Stimulated activated CD8-positive, alpha-beta memory T cell treated with anti-CD3 and anti-CD28 coated beads, Interleukin-12 subunit alpha, Interleukin-12 subunit beta, amount 100 ng/mL, for 24 hours (primary cell): ENCODE data around the gene SMCO2.

ENCODE experiments used
- DNase-seq: peaks from one replicate; pipeline ENCODE4 v3.0.0-alpha.2; 2020; ENCODE audit errors: extremely low read depth

SMCO2 gene

GRCh38 chr12:27446436-27446835 is at the start of gene SMCO2:
SMCO2 (plus strand) TSS chr12:27446736; CDS start chr12:27470632, 23,896 bp downstream.
- no peak for DNase-seq

GRCh38 chr12:27398466-27398865 is 48.1 kb upstream of the SMCO2 start:
- DNase-seq = no peak

GRCh38 chr12:27399074-27399473 is 47.5 kb upstream of the SMCO2 start:
- DNase-seq = no peak

DNA sequence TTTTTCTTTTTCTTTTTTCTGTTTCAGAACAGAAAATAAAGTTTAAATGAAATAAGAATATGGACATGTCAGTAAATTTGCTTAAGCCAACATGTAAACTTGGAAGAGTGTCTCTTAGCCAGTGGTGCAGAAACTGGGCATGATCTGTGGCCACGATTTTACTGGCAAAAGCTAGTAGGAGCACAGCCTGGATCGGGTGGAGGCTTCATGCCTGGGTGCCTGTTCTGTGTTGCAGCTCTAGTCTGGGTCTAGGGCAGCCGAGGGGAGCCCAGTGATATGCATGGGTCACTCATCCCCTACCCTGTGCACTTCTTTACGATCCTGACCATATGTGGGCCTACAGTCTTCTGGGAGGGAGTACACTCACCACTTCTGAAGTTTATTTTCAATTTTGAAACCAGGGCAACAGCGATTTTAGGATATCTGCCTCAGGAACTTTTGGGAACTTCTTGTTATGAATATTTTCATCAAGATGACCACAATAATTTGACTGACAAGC is 45.6 kb upstream of the SMCO2 start:
- no peak for DNase-seq

DNA sequence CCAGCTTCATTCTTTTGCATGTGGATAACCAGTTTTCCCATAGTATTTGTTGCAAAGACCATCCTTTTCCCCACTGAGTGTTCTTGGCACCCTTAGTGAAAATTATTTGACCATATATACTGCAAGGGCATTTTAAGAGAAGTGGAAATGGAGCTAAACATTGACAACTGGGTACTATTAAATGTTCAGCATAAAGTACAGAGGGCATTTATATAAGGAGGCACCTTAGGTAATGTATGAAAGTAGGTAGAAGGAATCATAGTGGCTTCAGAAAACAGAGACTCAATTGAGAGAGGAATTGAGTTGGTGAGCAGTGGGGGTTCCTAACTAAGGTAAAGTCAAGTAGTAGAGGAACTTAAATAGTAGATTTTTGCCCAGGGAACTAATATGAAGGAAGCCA is 34.5 kb upstream of the SMCO2 start:
- no peak for DNase-seq

DNA sequence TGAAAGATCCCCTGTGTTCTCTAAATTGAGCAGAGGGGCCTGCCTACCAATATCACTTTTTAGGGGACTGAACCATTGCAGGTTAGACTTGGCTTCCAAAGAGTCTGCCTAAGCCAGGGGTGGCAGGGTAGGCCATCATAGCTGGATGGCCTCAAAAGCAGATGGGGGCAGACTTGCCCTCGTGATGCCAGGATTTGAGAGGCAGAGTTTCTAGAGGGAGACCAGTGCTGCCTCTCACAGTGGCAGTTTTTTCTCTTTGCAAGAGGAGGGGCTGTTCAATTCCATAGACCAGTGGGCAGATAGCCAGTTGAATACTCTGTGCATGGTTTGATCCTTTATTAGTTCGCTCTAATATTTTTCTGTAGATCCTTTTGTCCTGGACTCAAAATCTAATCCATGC is 23.8 kb upstream of the SMCO2 start:
- no peak for DNase-seq

GRCh38 chr12:27424631-27425230 is 21.8 kb upstream of the SMCO2 start:
- DNase-seq = no peak

GRCh38 chr12:27425306-27425705 is 21.2 kb upstream of the SMCO2 start:
- DNase-seq = no peak

GRCh38 chr12:27426743-27427487 is 19.6 kb upstream of the SMCO2 start:
- no peak for DNase-seq

GRCh38 chr12:27427824-27428223 is 18.7 kb upstream of the SMCO2 start:
- DNase-seq = no peak

DNA sequence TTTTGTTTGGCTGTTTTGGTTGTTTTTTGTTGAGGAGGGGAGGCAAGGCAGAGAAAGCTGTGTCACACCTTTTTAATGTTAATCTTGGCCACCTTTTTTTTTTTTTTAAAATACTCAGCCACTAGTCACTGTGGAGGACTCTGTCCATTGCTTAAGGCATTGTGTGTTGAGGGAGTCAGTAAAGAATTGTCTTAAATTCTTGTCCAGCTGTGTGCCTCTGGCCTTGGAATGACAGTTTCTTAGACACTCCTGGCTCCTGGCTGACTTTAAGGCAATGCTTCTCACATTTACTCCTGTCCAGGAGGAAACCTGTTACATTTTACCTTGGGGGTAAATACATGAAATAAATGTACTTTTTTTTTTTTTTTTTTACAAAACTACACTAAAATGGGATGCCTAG is 18.1 kb upstream of the SMCO2 start:
- no peak for DNase-seq

DNA sequence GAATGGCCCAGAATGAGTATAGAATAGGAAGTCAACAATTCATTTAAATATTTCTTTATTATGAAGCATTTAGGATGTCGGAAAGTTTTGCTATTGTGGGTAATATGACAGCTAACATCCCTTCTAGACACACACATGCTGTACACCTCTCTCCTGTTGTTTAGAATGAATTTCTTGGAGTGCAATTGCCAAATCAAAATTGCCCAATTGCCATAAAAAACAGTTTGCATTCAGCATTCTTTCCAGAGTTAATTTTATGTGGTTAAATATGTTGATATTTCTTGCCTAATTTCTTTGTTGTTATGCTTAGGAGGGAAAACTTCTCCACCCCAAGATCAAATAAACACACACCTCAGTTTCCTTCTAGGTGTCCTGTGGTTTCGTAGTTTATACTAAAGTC is 16.9 kb upstream of the SMCO2 start:
- DNase-seq = no peak

- no peak for DNase-seq
These were observed 15.4 kb upstream of the SMCO2 start for GRCh38 chr12:27431185-27431584.

- no peak for DNase-seq
These were observed 11.6 kb upstream of the SMCO2 start for GRCh38 chr12:27434673-27435565.

GRCh38 chr12:27436029-27436428 is 10.5 kb upstream of the SMCO2 start:
- no peak for DNase-seq

DNA sequence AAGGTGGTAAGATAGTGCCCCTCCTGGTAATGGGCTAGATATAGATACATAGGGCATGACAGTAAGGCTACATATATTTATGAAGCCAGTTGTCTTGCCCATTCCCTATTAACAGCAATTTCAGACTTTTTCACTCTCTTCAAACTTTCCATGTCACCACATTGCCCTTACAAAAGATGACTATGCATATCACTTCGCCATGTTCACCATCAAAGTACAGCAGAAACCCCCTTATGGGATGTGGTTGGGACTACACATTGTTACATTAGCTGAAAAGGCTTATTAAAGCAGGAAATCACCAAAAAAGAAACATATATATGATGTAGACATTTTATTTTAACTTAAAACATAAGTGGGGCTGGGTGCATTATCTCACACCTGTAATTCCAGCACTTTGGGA is 9.8 kb upstream of the SMCO2 start:
- DNase-seq = no peak

DNA sequence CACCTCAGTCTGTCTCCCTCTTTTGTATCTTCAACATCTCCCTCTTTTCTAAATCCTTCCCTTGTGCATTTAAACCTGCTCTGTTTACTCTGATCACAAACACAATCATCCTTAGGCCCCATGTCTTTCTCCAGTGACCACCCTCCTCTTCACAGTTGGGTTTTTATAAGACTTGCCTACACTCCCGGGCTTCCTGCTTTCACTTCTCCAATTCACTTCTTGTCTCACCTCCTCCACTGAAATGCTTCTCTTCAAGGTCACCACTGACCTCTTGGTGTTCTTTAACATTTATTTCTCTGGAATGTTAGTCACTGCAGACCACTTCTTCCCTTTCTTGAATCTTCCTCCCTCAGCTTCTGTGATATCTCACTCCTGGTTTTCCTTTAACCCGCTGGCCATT is 8.7 kb upstream of the SMCO2 start:
- no peak for DNase-seq

- DNase-seq = no peak
These were observed 1.2 kb downstream of the SMCO2 start for GRCh38 chr12:27447761-27448160.

DNA sequence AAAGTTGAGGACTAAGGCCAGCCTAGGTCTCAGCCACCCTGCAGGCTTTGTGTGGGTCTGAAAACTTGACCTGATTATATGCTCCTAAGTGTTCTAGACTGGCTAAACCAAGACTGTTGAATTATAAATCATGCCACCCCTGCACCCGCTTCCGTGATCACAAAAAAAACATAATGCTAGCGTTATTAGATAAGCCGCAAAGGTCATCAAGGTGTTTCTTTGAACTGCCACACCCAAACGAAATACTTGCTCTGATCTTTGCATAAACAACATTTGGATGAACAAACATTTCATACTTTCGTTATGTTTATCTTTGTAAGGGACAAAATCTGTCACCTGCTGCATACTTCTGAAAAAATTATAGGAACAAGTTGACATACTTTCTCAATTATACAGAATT is 2.5 kb downstream of the SMCO2 start:
- DNase-seq = no peak

DNA sequence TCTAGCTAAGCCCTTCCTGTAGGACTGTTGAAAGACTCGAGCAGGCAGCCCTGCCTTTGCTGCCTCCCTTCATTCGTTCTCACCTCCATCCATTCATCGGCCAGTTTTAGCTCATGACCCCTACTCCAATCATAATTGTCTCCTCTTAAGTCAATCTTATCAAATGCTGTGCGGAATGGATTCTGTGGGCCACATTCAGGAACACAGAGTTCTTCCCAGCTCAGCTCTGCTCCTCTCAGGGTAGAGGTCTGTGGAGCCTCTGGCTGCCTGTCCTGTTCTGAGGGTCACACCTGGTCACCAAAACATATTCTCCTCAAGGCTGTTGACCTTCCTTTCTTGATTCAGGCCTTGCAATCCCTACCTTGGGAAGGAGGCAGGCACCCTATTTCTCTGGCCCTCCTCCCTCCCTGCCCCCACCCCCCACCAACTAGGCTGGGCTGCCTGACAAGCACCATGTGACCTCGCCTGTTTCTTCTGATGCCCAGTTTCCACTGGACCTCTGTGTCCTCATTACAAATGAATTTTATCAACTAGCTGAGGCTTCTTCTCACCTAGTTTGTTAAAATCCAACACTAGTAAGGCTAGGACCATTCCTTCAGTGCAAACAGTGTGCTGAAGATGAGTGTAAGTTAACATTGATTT is 3.5 kb downstream of the SMCO2 start:
- DNase-seq = no peak

GRCh38 chr12:27451036-27451825 is 4.7 kb downstream of the SMCO2 start:
- DNase-seq = no peak
